ENCODE data around the gene KCNK2. TPM values are rescaled to one million over a fixed set of nuclear protein-coding genes. Genes with fewer than 3 reads are reported as not detected.

Gene KCNK2
- total RNA-seq, 6 experiments from 2014 or later = 0.06 to 0.31 (median 0.12) TPM; not detected in 3

DNA sequence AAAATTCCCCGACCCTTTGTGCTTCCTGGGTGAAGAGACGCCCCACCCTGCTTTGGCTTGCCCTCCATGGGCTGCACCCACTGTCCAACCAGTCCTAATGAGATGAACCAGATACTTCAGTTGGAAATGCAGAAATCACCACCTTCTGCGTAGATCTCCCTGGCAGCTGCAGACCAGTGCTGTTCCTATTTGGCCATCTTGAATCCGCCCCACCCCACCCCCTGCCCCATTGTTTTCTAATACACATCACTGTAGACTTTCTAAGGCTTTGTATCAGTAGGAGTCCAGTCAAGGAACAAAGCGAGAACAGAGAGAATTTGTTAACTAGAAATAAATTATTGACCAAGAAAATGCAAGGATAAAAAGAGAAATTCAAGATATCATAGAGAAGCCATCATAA is 178.2 kb downstream of the KCNK2 start:
- no peaks in the 10 kb centered on the region for H3K9me3 ChIP-seq
- no peak overlapping the region for H3K27ac ChIP-seq
- no peak for DNase-seq
- intact Hi-C loops (cut with DNase I) = no loop called here
- no peaks in the 10 kb centered on the region for H3K36me3 ChIP-seq
- TF ChIP-seq POLR2A (IDR thresholded peaks at IDR 0.05) (no peak), CTCF (IDR thresholded peaks at IDR 0.05) (no peak)
- WGBS (ENCODE audit: insufficient coverage, low coverage, low lambda C conversion rate, missing lambda C conversion rate) = 45% methylated on average over 4 of the region's 5 CpGs
- H3K27me3 ChIP-seq = no peaks in the 10 kb centered on the region
- no peak overlapping the region for H3K4me3 ChIP-seq
- no peaks in the 10 kb centered on the region for H3K4me1 ChIP-seq
- no peak for ATAC-seq

- Histone ChIP-seq H3K27ac (no peak overlapping the region), H3K4me1 (no peaks in the 10 kb centered on the region), H3K27me3 (no peaks in the 10 kb centered on the region), H3K36me3 (no peaks in the 10 kb centered on the region), H3K4me3 (no peak overlapping the region), H3K9me3 (no peaks in the 10 kb centered on the region)
- no peak for TF ChIP-seq POLR2A (IDR thresholded peaks at IDR 0.05)
- no peak for TF ChIP-seq CTCF (IDR thresholded peaks at IDR 0.05)
- DNase-seq (no peak), ATAC-seq (no peak)
- intact Hi-C loops (cut with DNase I) = no loop called here
- 58% methylated on average over 1 of the region's 1 CpG for WGBS (ENCODE audit: insufficient coverage, low coverage, low lambda C conversion rate, missing lambda C conversion rate)
Observed at GRCh38 chr1:215262106-215262505, 179.6 kb downstream of the KCNK2 start.

- no peaks in the 10 kb centered on the region for H3K27me3 ChIP-seq
- intact Hi-C loops (cut with DNase I) = no loop called here
- H3K27ac ChIP-seq = no peak overlapping the region
- no peaks in the 10 kb centered on the region for H3K4me1 ChIP-seq
- DNase-seq = no peak
- H3K36me3 ChIP-seq = no peaks in the 10 kb centered on the region
- no peak for ATAC-seq
- H3K4me3 ChIP-seq = no peak overlapping the region
- TF ChIP-seq POLR2A (IDR thresholded peaks at IDR 0.05) (no peak), CTCF (IDR thresholded peaks at IDR 0.05) (no peak)
- 36% methylated on average over 1 of the region's 1 CpG for whole genome bisulfite sequencing (ENCODE audit: insufficient coverage, low coverage, low lambda C conversion rate, missing lambda C conversion rate)
- H3K9me3 ChIP-seq = no peaks in the 10 kb centered on the region
Observed at GRCh38 chr1:215263636-215264035, 181.1 kb downstream of the KCNK2 start.

DNA sequence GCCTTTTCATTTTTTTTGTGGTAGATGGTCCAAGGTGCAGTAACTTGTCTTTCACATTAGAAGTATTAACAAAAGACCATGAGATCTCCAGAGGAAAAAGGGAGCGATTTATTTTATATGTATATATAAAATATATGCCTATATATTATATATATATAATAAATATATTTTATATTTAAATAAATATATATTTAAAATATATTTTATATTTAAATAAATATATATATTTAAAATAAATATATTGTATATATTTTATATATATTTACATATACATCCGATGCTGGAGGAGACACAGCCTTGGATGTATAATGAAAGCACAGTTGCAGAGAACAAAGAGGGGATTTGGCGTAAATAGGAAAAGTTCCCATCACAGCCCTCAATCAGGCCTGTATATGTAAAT is 182.1 kb downstream of the KCNK2 start:
- Histone ChIP-seq H3K36me3 (no peaks in the 10 kb centered on the region), H3K4me3 (no peak overlapping the region), H3K27ac (no peak overlapping the region), H3K9me3 (no peaks in the 10 kb centered on the region), H3K4me1 (no peaks in the 10 kb centered on the region), H3K27me3 (no peaks in the 10 kb centered on the region)
- ATAC-seq (no peak), DNase-seq (no peak)
- intact Hi-C loops (cut with DNase I) = no loop called here
- TF ChIP-seq POLR2A (IDR thresholded peaks at IDR 0.05) (no peak), CTCF (IDR thresholded peaks at IDR 0.05) (no peak)
- WGBS (ENCODE audit: insufficient coverage, low coverage, low lambda C conversion rate, missing lambda C conversion rate) = 80% methylated on average over 3 of the region's 3 CpGs

DNA sequence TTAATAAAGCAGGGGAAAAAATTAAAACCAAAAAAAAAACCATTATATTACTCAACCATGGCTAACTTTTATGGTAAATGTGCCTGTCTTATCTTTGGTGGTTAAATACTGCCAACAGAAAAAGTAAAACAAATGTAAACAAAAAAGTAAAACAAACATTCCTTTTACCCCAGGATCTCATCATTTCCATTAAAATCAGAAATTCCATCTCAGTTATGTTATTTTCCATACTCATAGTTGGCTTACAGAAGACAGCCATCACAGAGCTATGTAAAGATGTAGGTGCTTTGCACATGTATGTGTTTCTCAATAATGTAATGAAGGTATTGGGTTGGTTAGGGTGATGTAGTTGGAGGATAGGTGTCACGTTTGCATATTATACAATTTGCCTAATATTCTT is 185.0 kb downstream of the KCNK2 start:
- intact Hi-C loops (cut with DNase I) = no loop called here

More for the DNA sequence above, 185.0 kb downstream of the KCNK2 start:
- ATAC-seq = no peak
- 16% methylated on average over 1 of the region's 1 CpG for WGBS (ENCODE audit: insufficient coverage, low coverage, low lambda C conversion rate, missing lambda C conversion rate)
- TF ChIP-seq POLR2A (IDR thresholded peaks at IDR 0.05) (no peak), CTCF (IDR thresholded peaks at IDR 0.05) (no peak)
- no peaks in the 10 kb centered on the region for H3K27me3 ChIP-seq
- H3K27ac ChIP-seq = no peak overlapping the region
- no peak overlapping the region for H3K4me3 ChIP-seq
- H3K9me3 ChIP-seq = no peaks in the 10 kb centered on the region
- H3K4me1 ChIP-seq = no peaks in the 10 kb centered on the region
- DNase-seq = no peak
- no peaks in the 10 kb centered on the region for H3K36me3 ChIP-seq
